Endothelial cell of umbilical vein (primary cell): Measurements from ENCODE around the gene CD200R1. TPM values are rescaled to one million over a fixed set of nuclear protein-coding genes. Genes with fewer than 3 reads are reported as not detected.

Experiments used
- BruUV-seq: library from RNA; stranded (reverse); fragments of 400-500 nt; replicated peaks from 2 replicates; lab custom pipeline; 2021; lab: Mats Ljungman, UMichigan
- CTCF ChIA-PET: fragments of 300-600, 350-600 bp; sonication (Branson Sonifier 250); formaldehyde crosslinking; loops from one replicate; lab custom pipeline; 2021; ENCODE audit warnings: antibody characterized with exemption, inconsistent platforms; lab: Charles Lee
- POLR2A ChIA-PET: fragments of 300-600, 350-600 bp; sonication (Branson Sonifier 250); formaldehyde crosslinking; loops from one replicate; lab custom pipeline; 2021; ENCODE audit warnings: antibody characterized with exemption, inconsistent platforms; lab: Charles Lee
- DNase-seq: peaks from one replicate; pipeline ENCODE4 v3.0.0-alpha.2; 2011; ENCODE audit warnings: low read depth, low spot score
- FAIRE-seq: peaks from 2 replicates; lab custom pipeline; 2011; peaks lifted over from hg19 to GRCh38; lab: Jason Lieb, UNC
- H2AFZ ChIP-seq: 2 replicates; pipeline ENCODE4 v1.6.0; 2012; ENCODE audit warnings: low read depth, low read length, control low read depth, inconsistent platforms
- H3K27ac ChIP-seq: 2 replicates; pipeline ENCODE4 v1.5.1; 2011; ENCODE audit warnings: low read depth, mild to moderate bottlenecking, control low read depth, low read length, moderate library complexity; ENCODE audit not compliant: insufficient read depth
- H3K27me3 ChIP-seq, 2 experiments: 2 replicates each; pipeline versions ENCODE4 v1.6.0 to v1.6.1; 2011; ENCODE audit warnings: low read length in 2 of 2, mixed read lengths in 1 of 2; ENCODE audit not compliant: control insufficient read depth in 2 of 2, insufficient read depth in 2 of 2
- H3K36me3 ChIP-seq, 2 experiments: 2 replicates in 1 of 2; 3 replicates in 1 of 2; pipeline ENCODE4 v1.5.1; 2011; ENCODE audit warnings: low read length in 2 of 2, mild to moderate bottlenecking in 1 of 2, moderate library complexity in 1 of 2; ENCODE audit not compliant: control insufficient read depth in 2 of 2, insufficient read depth in 2 of 2; ENCODE audit errors: extremely low read depth in 1 of 2
- H3K4me1 ChIP-seq: 3 replicates; pipeline ENCODE4 v1.5.1; 2011; ENCODE audit warnings: mild to moderate bottlenecking, low read length; ENCODE audit not compliant: control insufficient read depth, insufficient read depth; ENCODE audit errors: extremely low read depth
- H3K4me2 ChIP-seq: 2 replicates; pipeline ENCODE4 v1.6.1; 2011; ENCODE audit warnings: low read length, control low read depth, mixed read lengths; ENCODE audit not compliant: insufficient read depth
- H3K4me3 ChIP-seq, 3 experiments: fragments of 200-600 bp in 1 of 3; sonication (generic), shearing (Covaris generic) in 1 of 3; replicated peaks in 1 of 3; 2 replicates each; pipeline ENCODE4 v1.5.1; 2011 to 2016; ENCODE audit warnings: control low read depth in 3 of 3, low read length in 3 of 3, mild to moderate bottlenecking in 2 of 3, inconsistent platforms in 1 of 3, low read depth in 1 of 3, moderate library complexity in 1 of 3; ENCODE audit not compliant: insufficient read depth in 1 of 3
- H3K79me2 ChIP-seq: 2 replicates; pipeline ENCODE4 v1.6.0; 2012; ENCODE audit warnings: low read length, inconsistent platforms; ENCODE audit not compliant: control insufficient read depth, insufficient read depth
- H3K9ac ChIP-seq: replicated peaks from 2 replicates; pipeline ENCODE3; 2011; ENCODE audit warnings: low read length, control low read depth; ENCODE audit not compliant: insufficient read depth; ENCODE audit errors: extremely low read depth
- H3K9me1 ChIP-seq: replicated peaks from 3 replicates; pipeline ENCODE4 v1.6.0; 2011; ENCODE audit warnings: mild to moderate bottlenecking, low read length; ENCODE audit not compliant: control insufficient read depth, insufficient read depth; ENCODE audit errors: extremely low read depth
- H3K9me3 ChIP-seq: replicated peaks from 2 replicates; pipeline ENCODE4 v1.5.1; 2012; ENCODE audit warnings: low read length, inconsistent platforms; ENCODE audit not compliant: control insufficient read depth, insufficient read depth
- H4K20me1 ChIP-seq: replicated peaks from 2 replicates; pipeline ENCODE3; 2011; ENCODE audit warnings: mild to moderate bottlenecking, low read length; ENCODE audit not compliant: control insufficient read depth, insufficient read depth; ENCODE audit errors: extremely low read depth
- CTCF ChIP-seq, 2 donors: IDR thresholded peaks; 1 replicate in 1 of 2; 2 replicates in 1 of 2; pipeline ENCODE4 v1.5.1; 2011; ENCODE audit warnings: low read length in 2 of 2, mild to moderate bottlenecking in 2 of 2, moderate library complexity in 2 of 2, control low read depth in 1 of 2, inconsistent platforms in 1 of 2, low read depth in 1 of 2; ENCODE audit not compliant: insufficient read depth in 1 of 2; ENCODE audit errors: extremely low read depth in 1 of 2
- EZH2 ChIP-seq: IDR thresholded peaks from 2 replicates; pipeline ENCODE4 v1.6.1; 2012; ENCODE audit warnings: borderline replicate concordance, low read depth, mild to moderate bottlenecking, moderate library complexity, low read length, inconsistent platforms; ENCODE audit not compliant: severe bottlenecking
- FOS ChIP-seq: IDR thresholded peaks from 2 replicates; pipeline ENCODE4 v1.6.1; 2011; ENCODE audit warnings: mild to moderate bottlenecking, low read length, moderate library complexity, borderline replicate concordance; ENCODE audit not compliant: insufficient read depth
- GATA2 ChIP-seq: IDR thresholded peaks from 2 replicates; pipeline ENCODE4 v1.7.0; 2011; ENCODE audit warnings: low read depth, mild to moderate bottlenecking, moderate library complexity, mixed read lengths, low read length; ENCODE audit not compliant: insufficient read length, insufficient read depth
- JUN ChIP-seq: IDR thresholded peaks from 2 replicates; pipeline ENCODE4 v1.6.1; 2011; ENCODE audit warnings: borderline replicate concordance, low read depth; ENCODE audit not compliant: insufficient read length, insufficient read depth
- MAX ChIP-seq: IDR thresholded peaks from 2 replicates; pipeline ENCODE4 v1.6.1; 2011; ENCODE audit not compliant: insufficient read depth, insufficient read length
- MYC ChIP-seq: IDR thresholded peaks from one replicate; pipeline ENCODE4 v1.6.1; 2011; ENCODE audit warnings: mild to moderate bottlenecking, low read depth, low read length
- POLR2A ChIP-seq: IDR thresholded peaks from 2 replicates; pipeline ENCODE4 v1.6.1; 2012; ENCODE audit warnings: low read depth, mild to moderate bottlenecking, control low read depth, low read length
- POLR2AphosphoS5 ChIP-seq: IDR thresholded peaks from 2 replicates; pipeline ENCODE4 v1.6.1; 2012; ENCODE audit warnings: low read depth, mild to moderate bottlenecking, control low read depth, low read length, moderate library complexity; ENCODE audit not compliant: insufficient read depth
- dilution Hi-C: fragments of 300-500 bp; cut with MboI; formaldehyde crosslinking; loops from one replicate; pipeline ENCODE4 v1.15.0; 2019; ENCODE audit warnings: low sequenced_read_pairs; ENCODE audit not compliant: extremely low pct_ligation_motif_present
- intact Hi-C: fragments of 100-400 bp; cut with micrococcal nuclease; formaldehyde crosslinking; loops from one replicate; pipeline ENCODE4 v1.10.0; 2022
- polyA plus RNA-seq, 4 experiments: library from polyadenylated mRNA; depleted of rRNA in 3 of 4; stranded (reverse) in 3 of 4; unstranded in 1 of 4; fragments of >200 nt; gene quantifications; 2 replicates each; pipeline versions ENCODE4 v1.2.1 to v1.2.3, GENCODE V29; 2011 to 2012; ENCODE audit warnings: missing spikeins in 1 of 4
- total RNA-seq: library from RNA; stranded (reverse); gene quantifications from 2 replicates; pipeline ENCODE4 v1.2.3, GENCODE V29; 2021

The CD200R1 gene
- total and polyA plus RNA-seq, 2 donors (not counting 3 experiments of a cell fraction or from before 2014, with no cell fraction given): not detected

GRCh38 chr3:112990672-112991602 lies 16.0 kb upstream of the CD200R1 start, which contains the start of gene GTPBP8:
TSS of gene GTPBP8 (plus strand) at chr3:112990984. CDS start at chr3:112991000, 16 bp downstream.
- H3K4me2 ChIP-seq: peak within 1 kb of the TSS; percentile 92
- peak within 1 kb of the TSS; percentile 52 for H3K27ac ChIP-seq
- peak; percentile 87 for DNase-seq
- H3K9me1 ChIP-seq: no peaks in the 10 kb centered on the region
- peak within 1 kb of the TSS; percentile 71 for H3K9ac ChIP-seq
- no peaks in the 10 kb centered on the region for H3K27me3 ChIP-seq
- H3K36me3 ChIP-seq: no peaks in the 10 kb centered on the region
- intact Hi-C loops (loop anchor here (1.0 to 5.0 kb wide), 2 partner anchors 28 to 429 kb away; partner anchors contain the start of genes ATG3 and SLC35A5), dilution Hi-C loops (no loop called here)
- peaks cover 16% of the 10 kb centered on the region for H3K79me2 ChIP-seq
- peak; percentile 92 for FAIRE-seq
- TF ChIP-seq MYC (peak; percentile 24), MAX (no peak), JUN (no peak), POLR2A (peak; percentile 82), CTCF (IDR thresholded peaks at IDR 0.05; ENCODE audit: extremely low read depth in 1 of 2, insufficient read depth in 1 of 2, low read depth in 1 of 2, low read length in 2 of 2) (peak in 1 of 2 donors; percentile 15), POLR2AphosphoS5 (peak; percentile 76), FOS (no peak), EZH2 (no peak), GATA2 (no peak)
- TSS peak; percentile 90 for BruUV-seq
- peaks cover 14% of the 10 kb centered on the region for H3K4me1 ChIP-seq
- peak within 1 kb of the TSS; percentile 81 for H2AFZ ChIP-seq
- H3K4me3 ChIP-seq: peak within 1 kb of the TSS; percentile 62 to 92 (median 89)
- H3K9me3 ChIP-seq: no peaks in the 10 kb centered on the region
- no peaks in the 10 kb centered on the region for H4K20me1 ChIP-seq
- ChIA-PET CTCF (interaction anchor here (1.2 to 5.0 kb wide), 6 partner anchors 9 to 349 kb away, joined by 3 to 25 read pairs (median 6); no protein-coding TSS in a partner anchor), POLR2A (interaction anchor here (1.6 kb wide), 1 partner anchor 349 kb away, joined by 8 read pairs; no protein-coding TSS in a partner anchor)
